ENCODE results near the gene BTBD19. TPM values are rescaled to one million over a fixed set of nuclear protein-coding genes. Genes with fewer than 3 reads are reported as not detected.

The BTBD19 gene
- polyA plus RNA-seq, 1 of the 3 experiments (the other 2 are of a cell fraction): 36.9 TPM

GRCh38 chr1:44817307-44817706, 9.0 kb downstream of the BTBD19 start:
- peaks cover 11 to 24% of the 10 kb centered on the region in 2 experiments; a peak in 3 of 4 replicates for H3K4me1 ChIP-seq (ENCODE audit: control insufficient read depth in 1 of 2, insufficient read depth in 2 of 2, low read depth in 1 of 2, low read length in 1 of 2)
- POLR2A ChIA-PET: interaction anchor here (3.2 kb wide), 1 partner anchor 9 kb away, joined by 15 read pairs; the partner anchor contains the start of genes BTBD19 and DYNLT4
- WGBS (ENCODE audit: low lambda C conversion rate): 92% methylated on average over 2 of the region's 2 CpGs
- no peak overlapping the region for H3K27ac ChIP-seq (ENCODE audit: low read depth in 2 of 2, low read length in 1 of 2)
- no peak for TF ChIP-seq POLR2AphosphoS5 (IDR thresholded peaks at IDR 0.05; ENCODE audit: low read depth, low read length)
- no peak for TF ChIP-seq GABPA (IDR thresholded peaks at IDR 0.05; ENCODE audit: low read depth)
- no peak for TF ChIP-seq FOXM1 (IDR thresholded peaks at IDR 0.05; ENCODE audit: low read depth)
- no peak for TF ChIP-seq GATA2 (CRISPR knock-in tag; IDR thresholded peaks at IDR 0.05)
- TF ChIP-seq MAX (IDR thresholded peaks at IDR 0.05; ENCODE audit: low read depth): no peak
- no peak overlapping the region for H3K4me2 ChIP-seq
- no peaks in the 10 kb centered on the region for H4K20me1 ChIP-seq (ENCODE audit: insufficient read depth)
- H3K4me3 ChIP-seq (ENCODE audit: low read depth in 2 of 2, low read length in 1 of 2): no peak overlapping the region
- peaks cover 8 to 27% of the 10 kb centered on the region in 2 experiments for H3K36me3 ChIP-seq (replicated peaks in 1 of 2; ENCODE audit: control insufficient read depth in 1 of 2, insufficient read depth in 2 of 2, low read length in 1 of 2)
- H3K9me3 ChIP-seq: no peaks in the 10 kb centered on the region
- H3K79me2 ChIP-seq (ENCODE audit: insufficient read depth): peaks cover 7% of the 10 kb centered on the region; the same call in 1 of the 2 replicates
- CTCF ChIA-PET: interaction anchor here (0.7 to 2.3 kb wide), 3 partner anchors 16 to 30 kb away, joined by 3 to 7 read pairs (median 4); no protein-coding TSS in a partner anchor
- H3K27me3 ChIP-seq (ENCODE audit: insufficient read depth): no peaks in the 10 kb centered on the region
- H2AFZ ChIP-seq (ENCODE audit: low read depth): no peak overlapping the region
- no peak for DNase-seq
- H3K9me2 ChIP-seq: no peaks in the 10 kb centered on the region
- H3F3A ChIP-seq (replicated peaks; ENCODE audit: insufficient read depth): peaks cover 66% of the 10 kb centered on the region
- no peak overlapping the region for H3K9ac ChIP-seq

- Histone ChIP-seq H3K4me1 (ENCODE audit: control insufficient read depth in 1 of 2, insufficient read depth in 2 of 2, low read depth in 1 of 2, low read length in 1 of 2) (peaks cover 11 to 20% of the 10 kb centered on the region in 2 experiments; a peak in 2 of 4 replicates), H3F3A (replicated peaks; ENCODE audit: insufficient read depth) (peaks cover 66% of the 10 kb centered on the region), H3K27ac (ENCODE audit: low read depth in 2 of 2, low read length in 1 of 2) (peak overlapping the region in 1 of 2 experiments; percentile 76; a peak in 1 of 4 replicates), H3K36me3 (replicated peaks in 1 of 2; ENCODE audit: control insufficient read depth in 1 of 2, insufficient read depth in 2 of 2, low read length in 1 of 2) (peaks cover 8 to 27% of the 10 kb centered on the region in 2 experiments), H3K9ac (no peak overlapping the region), H3K9me2 (no peaks in the 10 kb centered on the region), H2AFZ (ENCODE audit: low read depth) (no peak overlapping the region), H3K4me3 (ENCODE audit: low read depth in 2 of 2, low read length in 1 of 2) (no peak overlapping the region), H3K4me2 (peak overlapping the region; percentile 45; the same call in 1 of the 2 replicates), H3K27me3 (ENCODE audit: insufficient read depth) (no peaks in the 10 kb centered on the region), H4K20me1 (ENCODE audit: insufficient read depth) (no peaks in the 10 kb centered on the region), H3K79me2 (ENCODE audit: insufficient read depth) (peaks cover 2% of the 10 kb centered on the region; the same call in 1 of the 2 replicates), H3K9me3 (no peaks in the 10 kb centered on the region)
- CTCF ChIA-PET: interaction anchor here (0.6 to 2.3 kb wide), 5 partner anchors 17 to 1071 kb away, joined by 3 to 7 read pairs (median 4); no protein-coding TSS in a partner anchor
- DNase-seq: no peak
- 96% methylated on average over 11 of the region's 11 CpGs for WGBS (ENCODE audit: low lambda C conversion rate)
- no peak for TF ChIP-seq IRF3 (IDR thresholded peaks at IDR 0.05; ENCODE audit: low read depth, low read length)
- no peak for TF ChIP-seq TEAD4 (IDR thresholded peaks at IDR 0.05; ENCODE audit: borderline replicate concordance, insufficient read depth)
- TF ChIP-seq REST (IDR thresholded peaks at IDR 0.05; ENCODE audit: low read depth, low read length): no peak
- no peak for TF ChIP-seq CTCF (IDR thresholded peaks at IDR 0.05)
- no peak for TF ChIP-seq GABPA (IDR thresholded peaks at IDR 0.05; ENCODE audit: low read depth)
- no peak for TF ChIP-seq JUND (IDR thresholded peaks at IDR 0.05)
- no peak for TF ChIP-seq FOSL2 (IDR thresholded peaks at IDR 0.05; ENCODE audit: borderline replicate concordance, low read depth)
- TF ChIP-seq TCF12 (IDR thresholded peaks at IDR 0.05): no peak
- no peak for TF ChIP-seq FOXM1 (IDR thresholded peaks at IDR 0.05; ENCODE audit: low read depth)
- no peak for TF ChIP-seq RCOR1 (IDR thresholded peaks at IDR 0.05; ENCODE audit: low read length)
- TF ChIP-seq NFIC (IDR thresholded peaks at IDR 0.05; ENCODE audit: borderline replicate concordance): no peak
- TF ChIP-seq EP300 (IDR thresholded peaks at IDR 0.05; ENCODE audit: borderline replicate concordance in 1 of 2, low read depth in 1 of 2, low read length in 1 of 2): no peak
- no peak for TF ChIP-seq CHD2 (IDR thresholded peaks at IDR 0.05; ENCODE audit: low read length, partially characterized antibody)
- POLR2A ChIA-PET: interaction anchor here (1.5 to 3.2 kb wide), 2 partner anchors 10 to 87 kb away, joined by 7 to 15 read pairs; partner anchors contain the start of genes BTBD19, DYNLT4 and RNU5D-1
Observed at GRCh38 chr1:44817771-44818495, 9.6 kb downstream of the BTBD19 start.

Data from SK-N-SH (cell line).